HepG2 (cell line): ENCODE results near the gene NUDT6. TPM values are rescaled to one million over a fixed set of nuclear protein-coding genes. Genes with fewer than 3 reads are reported as not detected.
A peak's percentile ranks its signal among the peaks of the same experiment; 100 is the strongest.

Experiments
- ATF7 ChIP-seq, 2 experiments: fragments of 450-650 bp in 1 of 2; sonication (generic) in 1 of 2; formaldehyde crosslinking in 1 of 2; IDR thresholded peaks; 2 replicates each; pipeline versions ENCODE4 v1.4.0 to v1.6.1; 2016 to 2020; ENCODE audit warnings: antibody characterized with exemption in 1 of 2, mild to moderate bottlenecking in 1 of 2, missing genetic modification reagents in 1 of 2
- CC2D1A ChIP-seq: sonication (generic); formaldehyde crosslinking; IDR thresholded peaks from 2 replicates; pipeline ENCODE4 v1.8.1; 2023; ENCODE audit warnings: mild to moderate bottlenecking, missing genetic modification reagents
- ETV5 ChIP-seq: IDR thresholded peaks from 2 replicates; pipeline ENCODE4 v1.6.1; 2018; ENCODE audit warnings: missing biosample characterization, missing genetic modification reagents, inconsistent platforms, borderline replicate concordance
- FOXO1 ChIP-seq: sonication (generic); formaldehyde crosslinking; IDR thresholded peaks from 2 replicates; pipeline ENCODE4 v1.4.0; 2020; ENCODE audit warnings: missing genetic modification reagents
- HIVEP1 ChIP-seq: sonication (generic); formaldehyde crosslinking; IDR thresholded peaks from 2 replicates; pipeline ENCODE4 v1.4.0; 2020; ENCODE audit warnings: mild to moderate bottlenecking, missing genetic modification reagents
- IKZF1 ChIP-seq: fragments of 450-650 bp; IDR thresholded peaks from 2 replicates; pipeline ENCODE4 v1.7.1; 2016
- KDM5B ChIP-seq: sonication (generic); formaldehyde crosslinking; IDR thresholded peaks from 2 replicates; pipeline ENCODE4 v1.4.0; 2020; ENCODE audit warnings: missing genetic modification reagents, mild to moderate bottlenecking, borderline replicate concordance
- MAZ ChIP-seq, 2 experiments: sonication (generic) in 1 of 2; formaldehyde crosslinking in 1 of 2; IDR thresholded peaks; 2 replicates each; pipeline versions ENCODE4 v1.5.0 to v1.6.1; 2012 to 2020; ENCODE audit warnings: low read depth in 2 of 2, mild to moderate bottlenecking in 2 of 2, borderline replicate concordance in 1 of 2, improper control_type of control experiment in 1 of 2, low read length in 1 of 2, missing genetic modification reagents in 1 of 2, moderate library complexity in 1 of 2
- NFATC3 ChIP-seq: sonication (generic); formaldehyde crosslinking; IDR thresholded peaks from 2 replicates; pipeline ENCODE4 v1.5.1; 2020; ENCODE audit warnings: mild to moderate bottlenecking, missing genetic modification reagents
- NFKBIZ ChIP-seq: IDR thresholded peaks from 2 replicates; pipeline ENCODE4 v1.6.1; 2018; ENCODE audit warnings: missing genetic modification reagents, missing compliant biosample characterization
- TBL1XR1 ChIP-seq: fragments of 150-350 bp; IDR thresholded peaks from 2 replicates; pipeline ENCODE4 v1.6.1; 2014; ENCODE audit warnings: borderline replicate concordance, low read length; ENCODE audit not compliant: partially characterized antibody
- THAP11 ChIP-seq: IDR thresholded peaks from 2 replicates; pipeline ENCODE4 v1.6.1; 2016; ENCODE audit warnings: missing biosample characterization, missing genetic modification reagents
- YEATS2 ChIP-seq: sonication (generic); formaldehyde crosslinking; IDR thresholded peaks from 2 replicates; pipeline ENCODE4 v1.4.0; 2020; ENCODE audit warnings: missing genetic modification reagents, borderline replicate concordance
- YEATS4 ChIP-seq: sonication (generic); formaldehyde crosslinking; IDR thresholded peaks from 2 replicates; pipeline ENCODE4 v1.4.0; 2020; ENCODE audit warnings: missing genetic modification reagents, borderline replicate concordance
- ZNF232 ChIP-seq: sonication (generic); formaldehyde crosslinking; IDR thresholded peaks from 2 replicates; pipeline ENCODE4 v1.4.0; 2020; ENCODE audit warnings: missing genetic modification reagents, borderline replicate concordance
- ZNF234 ChIP-seq: sonication (generic); formaldehyde crosslinking; conservative IDR thresholded peaks from 2 replicates; pipeline ENCODE4 v1.5.1; 2020; ENCODE audit warnings: mild to moderate bottlenecking, missing genetic modification reagents
- ZNF263 ChIP-seq: sonication (generic); formaldehyde crosslinking; IDR thresholded peaks from 2 replicates; pipeline ENCODE4 v1.4.0; 2020; ENCODE audit warnings: missing genetic modification reagents
- ZNF788 ChIP-seq: sonication (generic); formaldehyde crosslinking; IDR thresholded peaks from 2 replicates; pipeline ENCODE4 v1.5.0; 2020; ENCODE audit warnings: mild to moderate bottlenecking, missing genetic modification reagents, borderline replicate concordance
- polyA plus RNA-seq, 8 experiments: library from polyadenylated mRNA; depleted of rRNA in 3 of 8; stranded (reverse) in 7 of 8; unstranded in 1 of 8; fragments of >200 nt; fragmentation: Illumina TruSeq in 4 of 8; extraction: Trizol in 4 of 8; gene quantifications; 2 replicates each; pipeline versions ENCODE4 v1.2.1 to v1.2.3, GENCODE V29; 2011 to 2016; ENCODE audit warnings: low read depth in 4 of 8, missing spikeins in 1 of 8, mixed read lengths in 1 of 8; ENCODE audit not compliant: insufficient read depth in 1 of 8
- total RNA-seq, 5 experiments: library from RNA; depleted of rRNA; stranded (reverse); fragments of >200 nt; fragmentation: Illumina TruSeq; extraction: Trizol; gene quantifications; 2 replicates each; pipeline ENCODE4 v1.2.3, GENCODE V29; 2016; ENCODE audit warnings: low read depth in 1 of 5
- TF ChIP-seq, protein P1 (sequence below): sonication (generic); formaldehyde crosslinking; IDR thresholded peaks from 2 replicates; pipeline ENCODE4 v1.5.1; 2020; ENCODE audit warnings: missing genetic modification reagents, mild to moderate bottlenecking, borderline replicate concordance
- TF ChIP-seq, protein P2 (sequence below): sonication (generic); formaldehyde crosslinking; IDR thresholded peaks from 2 replicates; pipeline ENCODE4 v1.5.1; 2020; ENCODE audit warnings: mild to moderate bottlenecking, missing genetic modification reagents, borderline replicate concordance
- TF ChIP-seq, protein P3 (sequence below): sonication (generic); formaldehyde crosslinking; IDR thresholded peaks from 2 replicates; pipeline ENCODE4 v1.5.0; 2020; ENCODE audit warnings: missing genetic modification reagents

NUDT6 gene
- total and polyA plus RNA-seq, 2 of the 13 experiments (the other 11 are each of a cell fraction or from before 2014, with no cell fraction given): 4.8 to 8.3 TPM

DNA sequence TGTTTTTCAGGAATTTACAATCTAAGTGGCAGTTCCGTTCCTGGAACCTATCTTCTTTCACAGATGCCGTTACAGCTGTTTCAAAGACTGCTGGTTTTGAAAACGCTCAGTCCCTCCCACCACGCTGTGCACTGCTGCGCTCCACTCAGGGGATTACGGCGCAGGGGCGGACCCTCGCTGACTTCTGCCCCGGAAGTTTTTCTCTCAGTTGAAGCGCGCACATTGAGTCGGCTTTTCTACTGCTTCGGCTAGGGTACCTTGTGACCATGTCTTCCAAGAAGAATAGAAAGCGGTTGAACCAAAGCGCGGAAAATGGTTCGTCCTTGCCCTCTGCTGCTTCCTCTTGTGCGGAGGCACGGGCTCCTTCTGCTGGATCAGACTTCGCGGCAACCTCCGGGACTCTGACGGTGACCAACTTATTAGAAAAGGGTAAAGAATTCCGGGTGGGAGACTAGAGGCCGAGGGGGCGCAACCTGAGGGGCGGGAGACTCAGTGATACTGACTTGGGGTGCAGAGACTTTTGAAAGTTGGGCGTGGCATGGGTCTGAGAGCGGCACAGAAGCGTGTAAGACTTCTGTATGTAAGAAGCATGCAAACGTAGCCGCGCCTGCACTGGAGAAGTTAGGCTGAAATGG is 597 bp upstream of the NUDT6 start (continued):
- peak; percentile 55 for TF ChIP-seq TBL1XR1
- 0 out of 2 replicates have a peak, but pooled peaks have one; percentile 17 for TF ChIP-seq YEATS2 (CRISPR knock-in tag)
- TF ChIP-seq ZNF263 (CRISPR knock-in tag): no peak
- TF ChIP-seq ZNF232 (CRISPR knock-in tag): no peak
- no peak for TF ChIP-seq CC2D1A (CRISPR knock-in tag)
- TF ChIP-seq FOXO1: peak; percentile 25; the same call in 1 of the 2 replicates
- no peak for TF ChIP-seq KDM5B (CRISPR knock-in tag)
- TF ChIP-seq THAP11: peak; percentile 81
- no peak for TF ChIP-seq NFATC3 (CRISPR knock-in tag)
- TF ChIP-seq ZNF788 (CRISPR knock-in tag): peak; percentile 79; the same call in 1 of the 2 replicates
- TF ChIP-seq ZNF234 (CRISPR knock-in tag): no peak
- no peak for TF ChIP-seq NFKBIZ (CRISPR knock-in tag)
- TF ChIP-seq IKZF1: no peak
- TF ChIP-seq MAZ (IDR thresholded peaks at IDR 0.05; ENCODE audit: borderline replicate concordance, low read depth, low read length): no peak
- peak; percentile 24; the same call in 1 of the 2 replicates for TF ChIP-seq MAZ (CRISPR knock-in tag; IDR thresholded peaks at IDR 0.05; ENCODE audit: low read depth)
- TF ChIP-seq, protein P1, sequence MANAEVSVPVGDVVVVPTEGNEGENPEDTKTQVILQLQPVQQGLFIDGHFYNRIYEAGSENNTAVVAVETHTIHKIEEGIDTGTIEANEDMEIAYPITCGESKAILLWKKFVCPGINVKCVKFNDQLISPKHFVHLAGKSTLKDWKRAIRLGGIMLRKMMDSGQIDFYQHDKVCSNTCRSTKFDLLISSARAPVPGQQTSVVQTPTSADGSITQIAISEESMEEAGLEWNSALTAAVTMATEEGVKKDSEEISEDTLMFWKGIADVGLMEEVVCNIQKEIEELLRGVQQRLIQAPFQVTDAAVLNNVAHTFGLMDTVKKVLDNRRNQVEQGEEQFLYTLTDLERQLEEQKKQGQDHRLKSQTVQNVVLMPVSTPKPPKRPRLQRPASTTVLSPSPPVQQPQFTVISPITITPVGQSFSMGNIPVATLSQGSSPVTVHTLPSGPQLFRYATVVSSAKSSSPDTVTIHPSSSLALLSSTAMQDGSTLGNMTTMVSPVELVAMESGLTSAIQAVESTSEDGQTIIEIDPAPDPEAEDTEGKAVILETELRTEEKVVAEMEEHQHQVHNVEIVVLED (CRISPR knock-in tag): peak; percentile 47; the same call in 1 of the 2 replicates
- peak; percentile 51 for TF ChIP-seq YEATS4 (CRISPR knock-in tag)
- TF ChIP-seq, protein P2, sequence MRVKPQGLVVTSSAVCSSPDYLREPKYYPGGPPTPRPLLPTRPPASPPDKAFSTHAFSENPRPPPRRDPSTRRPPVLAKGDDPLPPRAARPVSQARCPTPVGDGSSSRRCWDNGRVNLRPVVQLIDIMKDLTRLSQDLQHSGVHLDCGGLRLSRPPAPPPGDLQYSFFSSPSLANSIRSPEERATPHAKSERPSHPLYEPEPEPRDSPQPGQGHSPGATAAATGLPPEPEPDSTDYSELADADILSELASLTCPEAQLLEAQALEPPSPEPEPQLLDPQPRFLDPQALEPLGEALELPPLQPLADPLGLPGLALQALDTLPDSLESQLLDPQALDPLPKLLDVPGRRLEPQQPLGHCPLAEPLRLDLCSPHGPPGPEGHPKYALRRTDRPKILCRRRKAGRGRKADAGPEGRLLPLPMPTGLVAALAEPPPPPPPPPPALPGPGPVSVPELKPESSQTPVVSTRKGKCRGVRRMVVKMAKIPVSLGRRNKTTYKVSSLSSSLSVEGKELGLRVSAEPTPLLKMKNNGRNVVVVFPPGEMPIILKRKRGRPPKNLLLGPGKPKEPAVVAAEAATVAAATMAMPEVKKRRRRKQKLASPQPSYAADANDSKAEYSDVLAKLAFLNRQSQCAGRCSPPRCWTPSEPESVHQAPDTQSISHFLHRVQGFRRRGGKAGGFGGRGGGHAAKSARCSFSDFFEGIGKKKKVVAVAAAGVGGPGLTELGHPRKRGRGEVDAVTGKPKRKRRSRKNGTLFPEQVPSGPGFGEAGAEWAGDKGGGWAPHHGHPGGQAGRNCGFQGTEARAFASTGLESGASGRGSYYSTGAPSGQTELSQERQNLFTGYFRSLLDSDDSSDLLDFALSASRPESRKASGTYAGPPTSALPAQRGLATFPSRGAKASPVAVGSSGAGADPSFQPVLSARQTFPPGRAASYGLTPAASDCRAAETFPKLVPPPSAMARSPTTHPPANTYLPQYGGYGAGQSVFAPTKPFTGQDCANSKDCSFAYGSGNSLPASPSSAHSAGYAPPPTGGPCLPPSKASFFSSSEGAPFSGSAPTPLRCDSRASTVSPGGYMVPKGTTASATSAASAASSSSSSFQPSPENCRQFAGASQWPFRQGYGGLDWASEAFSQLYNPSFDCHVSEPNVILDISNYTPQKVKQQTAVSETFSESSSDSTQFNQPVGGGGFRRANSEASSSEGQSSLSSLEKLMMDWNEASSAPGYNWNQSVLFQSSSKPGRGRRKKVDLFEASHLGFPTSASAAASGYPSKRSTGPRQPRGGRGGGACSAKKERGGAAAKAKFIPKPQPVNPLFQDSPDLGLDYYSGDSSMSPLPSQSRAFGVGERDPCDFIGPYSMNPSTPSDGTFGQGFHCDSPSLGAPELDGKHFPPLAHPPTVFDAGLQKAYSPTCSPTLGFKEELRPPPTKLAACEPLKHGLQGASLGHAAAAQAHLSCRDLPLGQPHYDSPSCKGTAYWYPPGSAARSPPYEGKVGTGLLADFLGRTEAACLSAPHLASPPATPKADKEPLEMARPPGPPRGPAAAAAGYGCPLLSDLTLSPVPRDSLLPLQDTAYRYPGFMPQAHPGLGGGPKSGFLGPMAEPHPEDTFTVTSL: 0 out of 2 replicates have a peak, but pooled peaks have one; percentile 26
- no peak for TF ChIP-seq ATF7 (IDR thresholded peaks at IDR 0.05)
- TF ChIP-seq ATF7 (CRISPR knock-in tag; IDR thresholded peaks at IDR 0.05): no peak
- peak; percentile 10; the same call in 1 of the 2 replicates for TF ChIP-seq ETV5 (CRISPR knock-in tag)
- TF ChIP-seq, protein P3, sequence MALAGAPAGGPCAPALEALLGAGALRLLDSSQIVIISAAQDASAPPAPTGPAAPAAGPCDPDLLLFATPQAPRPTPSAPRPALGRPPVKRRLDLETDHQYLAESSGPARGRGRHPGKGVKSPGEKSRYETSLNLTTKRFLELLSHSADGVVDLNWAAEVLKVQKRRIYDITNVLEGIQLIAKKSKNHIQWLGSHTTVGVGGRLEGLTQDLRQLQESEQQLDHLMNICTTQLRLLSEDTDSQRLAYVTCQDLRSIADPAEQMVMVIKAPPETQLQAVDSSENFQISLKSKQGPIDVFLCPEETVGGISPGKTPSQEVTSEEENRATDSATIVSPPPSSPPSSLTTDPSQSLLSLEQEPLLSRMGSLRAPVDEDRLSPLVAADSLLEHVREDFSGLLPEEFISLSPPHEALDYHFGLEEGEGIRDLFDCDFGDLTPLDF: no peak; the same call in 1 of the 2 replicates
- no peak for TF ChIP-seq HIVEP1 (CRISPR knock-in tag)
